Measurements from ENCODE around the gene INHA.

Gene INHA

GRCh38 chr2:219559156-219559915 lies 12.8 kb upstream of the INHA start:
- no peak for DNase-seq (ENCODE audit: low spot score)

- peak; percentile 78 for DNase-seq (ENCODE audit: low spot score)
Observed at GRCh38 chr2:219560037-219560892, 11.8 kb upstream of the INHA start.

- no peak for DNase-seq (ENCODE audit: low spot score)
Observed at GRCh38 chr2:219560893-219561178, 11.3 kb upstream of the INHA start.

GRCh38 chr2:219561179-219562048 lies 10.7 kb upstream of the INHA start:
- no peak for DNase-seq (ENCODE audit: low spot score)

- DNase-seq (ENCODE audit: low spot score), result no peak
Observed at GRCh38 chr2:219562049-219563020, 9.8 kb upstream of the INHA start.

GRCh38 chr2:219563271-219563928 lies 8.7 kb upstream of the INHA start:
- DNase-seq (ENCODE audit: low spot score), result no peak

GRCh38 chr2:219565130-219566080 lies 6.7 kb upstream of the INHA start:
- peak; percentile 1 for DNase-seq (ENCODE audit: low spot score)

GRCh38 chr2:219566640-219567039 lies 5.5 kb upstream of the INHA start:
- peak; percentile 0 for DNase-seq (ENCODE audit: low spot score)

- DNase-seq (ENCODE audit: low spot score), result peak; percentile 7
Observed at GRCh38 chr2:219567131-219567530, 5.0 kb upstream of the INHA start.

- DNase-seq (ENCODE audit: low spot score), result peak; percentile 3
Observed at GRCh38 chr2:219567791-219568361, 4.2 kb upstream of the INHA start.

- DNase-seq (ENCODE audit: low spot score), result peak; percentile 13
Observed at GRCh38 chr2:219569041-219569440, 3.1 kb upstream of the INHA start.

GRCh38 chr2:219569635-219570034 lies 2.5 kb upstream of the INHA start:
- DNase-seq (ENCODE audit: low spot score), result no peak

GRCh38 chr2:219570194-219570923 lies 1.8 kb upstream of the INHA start:
- peak; percentile 73 for DNase-seq (ENCODE audit: low spot score)

- no peak for DNase-seq (ENCODE audit: low spot score)
Observed at GRCh38 chr2:219570924-219571310, 1.2 kb upstream of the INHA start.

GRCh38 chr2:219571311-219572236 lies 536 bp upstream of the INHA start, which contains the start of gene OBSL1:
OBSL1 (minus strand) TSS chr2:219571539; CDS start chr2:219571232, 307 bp downstream.
- DNase-seq (ENCODE audit: low spot score), result peak; percentile 89

GRCh38 chr2:219573166-219573565 lies 1.1 kb downstream of the INHA start:
- DNase-seq (ENCODE audit: low spot score), result no peak
